IMR-90 (cell line): ENCODE data around the gene RALGAPA2. TPM values are rescaled to one million over a fixed set of nuclear protein-coding genes. Genes with fewer than 3 reads are reported as not detected.

Source experiments
- ATAC-seq: fragments of 200-7000 bp; cut with Tn5 transposase; 2 replicates; pipeline ENCODE4 v1.9.1; 2020; ENCODE audit warnings: low read depth, mild to moderate bottlenecking, moderate library complexity
- BruUV-seq: library from RNA; stranded (reverse); fragments of 400-500 nt; replicated peaks from 2 replicates; lab custom pipeline; 2021; lab: Mats Ljungman, UMichigan
- CTCF ChIA-PET: fragments of 300-600 bp; formaldehyde crosslinking; extraction: SDS; loops from one replicate; lab custom pipeline; 2021; ENCODE audit warnings: antibody characterized with exemption; lab: Yijun Ruan, JAX
- POLR2A ChIA-PET: fragments of 300-600 bp; sonication (Branson Sonifier 250); formaldehyde crosslinking; loops from one replicate; lab custom pipeline; 2022; ENCODE audit warnings: antibody characterized with exemption; ENCODE audit not compliant: unreplicated experiment; lab: Charles Lee
- DNase-seq: peaks from one replicate; pipeline ENCODE4 v3.0.0; 2013
- H2AFZ ChIP-seq: replicated peaks from 2 replicates; pipeline ENCODE3; 2013; ENCODE audit warnings: low read length, mild to moderate bottlenecking; ENCODE audit not compliant: poor library complexity
- H2AK5ac ChIP-seq: 2 replicates; pipeline ENCODE4 v1.6.1; 2013; ENCODE audit warnings: low read depth, low read length, inconsistent platforms
- H2AK9ac ChIP-seq: replicated peaks from 2 replicates; pipeline ENCODE3; 2013; ENCODE audit warnings: mild to moderate bottlenecking, low read depth, low read length, moderate library complexity; ENCODE audit not compliant: poor library complexity
- H2BK120ac ChIP-seq: 2 replicates; pipeline ENCODE4 v1.6.1; 2013; ENCODE audit warnings: low read depth, low read length, inconsistent platforms
- H2BK15ac ChIP-seq: 3 replicates; pipeline ENCODE4 v1.6.1; 2013; ENCODE audit warnings: low read depth, low read length, inconsistent platforms
- H2BK20ac ChIP-seq: 2 replicates; pipeline ENCODE4 v1.6.1; 2013; ENCODE audit warnings: low read depth, mild to moderate bottlenecking, inconsistent platforms, low read length, moderate library complexity
- H2BK5ac ChIP-seq: 2 replicates; pipeline ENCODE4 v1.6.1; 2013; ENCODE audit warnings: mild to moderate bottlenecking, low read depth, low read length, inconsistent platforms; ENCODE audit not compliant: poor library complexity, severe bottlenecking
- H3K14ac ChIP-seq: replicated peaks from 2 replicates; pipeline ENCODE4 v1.6.1; 2013; ENCODE audit warnings: low read depth, low read length, inconsistent platforms
- H3K18ac ChIP-seq: 2 replicates; pipeline ENCODE4 v1.6.1; 2013; ENCODE audit warnings: low read depth, low read length, control low read depth
- H3K23ac ChIP-seq: 2 replicates; pipeline ENCODE4 v1.6.1; 2013; ENCODE audit warnings: low read depth, low read length, inconsistent platforms
- H3K27ac ChIP-seq: 2 replicates; pipeline ENCODE4 v1.5.1; 2013; ENCODE audit warnings: mild to moderate bottlenecking, control low read depth, low read length; ENCODE audit not compliant: insufficient read depth
- H3K27me3 ChIP-seq: 2 replicates; pipeline ENCODE4 v1.6.1; 2013; ENCODE audit warnings: low read length; ENCODE audit not compliant: control insufficient read depth, insufficient read depth
- H3K36me3 ChIP-seq: 2 replicates; pipeline ENCODE4 v1.6.1; 2013; ENCODE audit warnings: low read length, mixed read lengths; ENCODE audit not compliant: control insufficient read depth, insufficient read depth
- H3K4ac ChIP-seq: 2 replicates; pipeline ENCODE4 v1.6.1; 2013; ENCODE audit warnings: low read depth, low read length, inconsistent platforms
- H3K4me1 ChIP-seq: 2 replicates; pipeline ENCODE4 v1.6.1; 2013; ENCODE audit warnings: low read length, mixed read lengths; ENCODE audit not compliant: control insufficient read depth, insufficient read depth
- H3K4me2 ChIP-seq: 2 replicates; pipeline ENCODE4 v1.6.1; 2013; ENCODE audit warnings: low read depth, mild to moderate bottlenecking, control low read depth, low read length, moderate library complexity
- H3K4me3 ChIP-seq: 2 replicates; pipeline ENCODE4 v1.5.1; 2013; ENCODE audit warnings: low read depth, mild to moderate bottlenecking, control low read depth, low read length, moderate library complexity; ENCODE audit not compliant: insufficient read depth
- H3K56ac ChIP-seq: 2 replicates; pipeline ENCODE4 v1.6.1; 2013; ENCODE audit warnings: low read length, inconsistent platforms; ENCODE audit not compliant: insufficient read depth; ENCODE audit errors: extremely low read depth
- H3K79me1 ChIP-seq, 2 experiments: 2 replicates each; pipeline ENCODE4 v1.6.1; 2013; ENCODE audit warnings: low read length in 2 of 2, inconsistent platforms in 1 of 2, low read depth in 1 of 2
- H3K9ac ChIP-seq: 2 replicates; pipeline ENCODE4 v1.6.1; 2013; ENCODE audit warnings: low read depth, low read length, control low read depth
- H3K9me1 ChIP-seq: 2 replicates; pipeline ENCODE4 v1.6.1; 2013; ENCODE audit warnings: low read length, inconsistent platforms; ENCODE audit not compliant: insufficient read depth
- H3K9me3 ChIP-seq: 2 replicates; pipeline ENCODE4 v1.6.1; 2013; ENCODE audit warnings: low read length; ENCODE audit not compliant: control insufficient read depth, insufficient read depth
- H4K20me1 ChIP-seq: 2 replicates; pipeline ENCODE4 v1.6.1; 2013; ENCODE audit warnings: low read length, inconsistent platforms; ENCODE audit not compliant: insufficient read depth
- H4K5ac ChIP-seq: 2 replicates; pipeline ENCODE4 v1.6.1; 2013; ENCODE audit warnings: mild to moderate bottlenecking, low read depth, low read length, control low read depth
- H4K8ac ChIP-seq, 2 experiments: 2 replicates each; pipeline ENCODE4 v1.6.1; 2013; ENCODE audit warnings: low read depth in 2 of 2, low read length in 2 of 2, control low read depth in 1 of 2, inconsistent platforms in 1 of 2
- H4K91ac ChIP-seq: 2 replicates; pipeline ENCODE4 v1.6.1; 2013; ENCODE audit warnings: low read depth, low read length, inconsistent platforms; ENCODE audit not compliant: insufficient read depth
- CEBPB ChIP-seq: IDR thresholded peaks from 2 replicates; pipeline ENCODE4 v1.6.1; 2012; ENCODE audit warnings: low read depth, low read length, improper control_type of control experiment
- CHD1 ChIP-seq: IDR thresholded peaks from 2 replicates; pipeline ENCODE4 v1.6.1; 2012; ENCODE audit warnings: low read depth, low read length, improper control_type of control experiment
- MAZ ChIP-seq: IDR thresholded peaks from 2 replicates; pipeline ENCODE4 v1.6.1; 2012; ENCODE audit warnings: low read depth, mild to moderate bottlenecking, low read length, improper control_type of control experiment, moderate library complexity, borderline replicate concordance
- RFX5 ChIP-seq: IDR thresholded peaks from 2 replicates; pipeline ENCODE4 v1.8.0; 2012; ENCODE audit warnings: low read depth, mild to moderate bottlenecking, low read length, moderate library complexity
- WGBS, 2 experiments: methylation state at CpG; one replicate each; pipeline versions ENCODE4 v1.1.5 to v1.1.7; 2013; ENCODE audit warnings: missing lambda C conversion rate in 2 of 2; ENCODE audit not compliant: insufficient read length in 1 of 2; ENCODE audit errors: extremely low coverage in 2 of 2; 5-methylcytosine and 5-hydroxymethylcytosine counted together
- dilution Hi-C: fragments of 300-500 bp; cut with HindIII; formaldehyde crosslinking; loops from one replicate; pipeline ENCODE4 v1.14.3; 2018; ENCODE audit warnings: low sequenced_read_pairs; ENCODE audit not compliant: unreplicated experiment
- in situ Hi-C: fragments of 300-500 bp; cut with MboI; formaldehyde crosslinking; loops from 3 replicates; pipeline ENCODE4 v1.14.3; 2019; ENCODE audit warnings: low sequenced_read_pairs, inconsistent platforms, mixed read lengths
- intact Hi-C: fragments of 100-400 bp; cut with micrococcal nuclease; formaldehyde crosslinking; loops from 2 replicates; pipeline ENCODE4 v1.10.0; 2022
- polyA plus RNA-seq, 3 experiments: library from polyadenylated mRNA; depleted of rRNA; stranded (reverse); fragments of >200 nt; gene quantifications; 2 replicates each; pipeline ENCODE4 v1.2.3, GENCODE V29; 2012; ENCODE audit warnings: low replicate concordance in 1 of 3
- total RNA-seq: library from RNA; depleted of rRNA; stranded (reverse); fragments of >200 nt; gene quantifications from 2 replicates; pipeline ENCODE4 v1.2.3, GENCODE V29; 2012
- TF ChIP-seq, protein P1 (sequence below): conservative IDR thresholded peaks from 2 replicates; pipeline ENCODE4 v1.5.1; 2012; ENCODE audit warnings: mild to moderate bottlenecking, low read depth, low read length, improper control_type of control experiment
- TF ChIP-seq, protein P2 (sequence below): fragments of 150-350 bp; IDR thresholded peaks from 2 replicates; pipeline ENCODE4 v1.6.1; 2017; ENCODE audit warnings: mild to moderate bottlenecking, antibody characterized with exemption, low read length, low read depth

RALGAPA2 gene
- total and polyA plus RNA-seq, 2 of the 4 experiments (the other 2 are of a cell fraction): 1.3 to 3.9 TPM

DNA sequence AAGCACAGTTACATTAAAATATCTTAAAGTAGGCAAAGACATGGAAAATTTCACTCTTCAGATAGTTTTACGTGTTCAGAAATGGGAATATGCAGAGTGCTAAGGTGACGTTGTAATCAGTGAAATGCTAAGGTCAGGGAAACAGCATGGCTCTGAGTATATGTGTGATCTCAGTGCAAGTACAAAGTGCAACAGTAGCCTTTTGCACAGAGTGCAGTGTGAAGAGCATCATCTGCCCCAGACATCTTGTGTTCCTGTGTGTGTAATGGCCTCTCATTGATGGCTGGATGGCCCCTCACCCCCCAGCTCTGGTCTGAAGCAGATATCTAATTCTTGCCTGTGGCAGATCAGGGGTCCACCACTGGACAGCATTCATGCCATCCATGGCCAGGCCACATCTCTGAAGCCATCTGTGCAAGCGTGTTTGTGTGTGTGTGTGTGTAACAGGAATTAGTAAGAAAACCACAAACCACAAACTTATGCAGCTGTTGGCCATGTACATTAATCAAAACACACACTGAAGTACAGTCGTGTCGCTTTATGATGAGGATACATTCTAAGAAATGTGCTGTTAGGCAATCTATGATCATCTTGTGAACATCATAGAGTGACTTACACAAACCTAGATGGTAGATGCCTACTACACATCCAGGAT, 165.1 kb downstream of the RALGAPA2 start:
- CTCF ChIA-PET: no interaction called here

More for the DNA sequence above, 165.1 kb downstream of the RALGAPA2 start:
- H2BK5ac ChIP-seq: no peak overlapping the region
- no peak overlapping the region for H3K56ac ChIP-seq
- dilution Hi-C loops: no loop called here
- H2BK120ac ChIP-seq: no peak overlapping the region
- H3K18ac ChIP-seq: no peak overlapping the region
- H2AK5ac ChIP-seq: peak overlapping the region; percentile 52; the same call in 1 of the 2 replicates
- no peak overlapping the region for H3K9ac ChIP-seq
- peaks cover 2% of the 10 kb centered on the region; the same call in 1 of the 2 replicates for H3K4me1 ChIP-seq
- ATAC-seq: peak; percentile 53; the same call in 1 of the 2 replicates
- no peaks in the 10 kb centered on the region for H4K20me1 ChIP-seq
- no peak overlapping the region for H2BK15ac ChIP-seq
- H3K23ac ChIP-seq: no peak overlapping the region
- no peak overlapping the region for H4K5ac ChIP-seq
- no peak overlapping the region for H3K27ac ChIP-seq
- WGBS, 2 experiments: no CpG with 5 or more reads among the region's 5 CpGs
- H4K8ac ChIP-seq: no peak overlapping the region
- TF ChIP-seq RFX5 (no peak), CHD1 (no peak), MAZ (no peak), CEBPB (peak; percentile 61; the same call in 1 of the 2 replicates)
- TF ChIP-seq, protein P1, sequence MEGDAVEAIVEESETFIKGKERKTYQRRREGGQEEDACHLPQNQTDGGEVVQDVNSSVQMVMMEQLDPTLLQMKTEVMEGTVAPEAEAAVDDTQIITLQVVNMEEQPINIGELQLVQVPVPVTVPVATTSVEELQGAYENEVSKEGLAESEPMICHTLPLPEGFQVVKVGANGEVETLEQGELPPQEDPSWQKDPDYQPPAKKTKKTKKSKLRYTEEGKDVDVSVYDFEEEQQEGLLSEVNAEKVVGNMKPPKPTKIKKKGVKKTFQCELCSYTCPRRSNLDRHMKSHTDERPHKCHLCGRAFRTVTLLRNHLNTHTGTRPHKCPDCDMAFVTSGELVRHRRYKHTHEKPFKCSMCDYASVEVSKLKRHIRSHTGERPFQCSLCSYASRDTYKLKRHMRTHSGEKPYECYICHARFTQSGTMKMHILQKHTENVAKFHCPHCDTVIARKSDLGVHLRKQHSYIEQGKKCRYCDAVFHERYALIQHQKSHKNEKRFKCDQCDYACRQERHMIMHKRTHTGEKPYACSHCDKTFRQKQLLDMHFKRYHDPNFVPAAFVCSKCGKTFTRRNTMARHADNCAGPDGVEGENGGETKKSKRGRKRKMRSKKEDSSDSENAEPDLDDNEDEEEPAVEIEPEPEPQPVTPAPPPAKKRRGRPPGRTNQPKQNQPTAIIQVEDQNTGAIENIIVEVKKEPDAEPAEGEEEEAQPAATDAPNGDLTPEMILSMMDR: no peak
- TF ChIP-seq, protein P2, sequence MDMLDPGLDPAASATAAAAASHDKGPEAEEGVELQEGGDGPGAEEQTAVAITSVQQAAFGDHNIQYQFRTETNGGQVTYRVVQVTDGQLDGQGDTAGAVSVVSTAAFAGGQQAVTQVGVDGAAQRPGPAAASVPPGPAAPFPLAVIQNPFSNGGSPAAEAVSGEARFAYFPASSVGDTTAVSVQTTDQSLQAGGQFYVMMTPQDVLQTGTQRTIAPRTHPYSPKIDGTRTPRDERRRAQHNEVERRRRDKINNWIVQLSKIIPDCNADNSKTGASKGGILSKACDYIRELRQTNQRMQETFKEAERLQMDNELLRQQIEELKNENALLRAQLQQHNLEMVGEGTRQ: no peak
- H2BK20ac ChIP-seq: no peak overlapping the region
- no peaks in the 10 kb centered on the region for H3K9me3 ChIP-seq
- H3K14ac ChIP-seq: no peak overlapping the region
- H3K9me1 ChIP-seq: peaks cover 7% of the 10 kb centered on the region; the same call in 1 of the 2 replicates
- BruUV-seq: no TSS peak
- no peak overlapping the region for H3K4me3 ChIP-seq
- H3K4me2 ChIP-seq: no peak overlapping the region
- no peak overlapping the region for H2AK9ac ChIP-seq
- no peak overlapping the region for H4K91ac ChIP-seq
- H2AFZ ChIP-seq: no peak overlapping the region
- H3K79me1 ChIP-seq: no peaks in the 10 kb centered on the region
- no peaks in the 10 kb centered on the region for H3K27me3 ChIP-seq
- H3K36me3 ChIP-seq: no peaks in the 10 kb centered on the region
- no peak overlapping the region; the same call in 1 of the 2 replicates for H3K4ac ChIP-seq
- DNase-seq: peak; percentile 81
- intact Hi-C loops: no loop called here
- POLR2A ChIA-PET: interaction anchor here (0.7 kb wide), 1 partner anchor 11 kb away, joined by 3 read pairs; no protein-coding TSS in a partner anchor
- in situ Hi-C loops: no loop called here
